ENCODE data around the gene ATP6V1A. TPM values are rescaled to one million over a fixed set of nuclear protein-coding genes. Genes with fewer than 3 reads are reported as not detected.
A peak's percentile ranks its signal among the peaks of the same experiment; 100 is the strongest.

Gene ATP6V1A
- total and polyA plus RNA-seq, 2 of the 13 experiments (the other 11 are each of a cell fraction or from before 2014, with no cell fraction given) = 23.4 to 95.1 TPM

- no peak for TF ChIP-seq ZNF687 (CRISPR knock-in tag; IDR thresholded peaks at IDR 0.05)
- no peak for TF ChIP-seq MTF1 (CRISPR knock-in tag; IDR thresholded peaks at IDR 0.05)
- TF ChIP-seq FOXA3 (CRISPR knock-in tag; IDR thresholded peaks at IDR 0.05) = peak; percentile 37; the same call in 1 of the 2 replicates
- no peak for TF ChIP-seq ZNF547 (CRISPR knock-in tag; IDR thresholded peaks at IDR 0.05)
- TF ChIP-seq ARID5B (CRISPR knock-in tag; IDR thresholded peaks at IDR 0.05) = no peak
- TF ChIP-seq ZBTB10 (CRISPR knock-in tag; IDR thresholded peaks at IDR 0.05; ENCODE audit: borderline replicate concordance) = peak; percentile 89; the same call in 1 of the 2 replicates
- no peak for TF ChIP-seq ZNF232 (CRISPR knock-in tag; IDR thresholded peaks at IDR 0.05; ENCODE audit: borderline replicate concordance)
- no peak for TF ChIP-seq KAT2B (IDR thresholded peaks at IDR 0.05; ENCODE audit: borderline replicate concordance, low read depth, low read length)
- no peak for TF ChIP-seq PHB2 (IDR thresholded peaks at IDR 0.05; ENCODE audit: partially characterized antibody)
- TF ChIP-seq ZNF740 (CRISPR knock-in tag; IDR thresholded peaks at IDR 0.05) = no peak
- TF ChIP-seq LCORL (IDR thresholded peaks at IDR 0.05) = no peak
- TF ChIP-seq LCORL (CRISPR knock-in tag; IDR thresholded peaks at IDR 0.05) = 0 out of 2 replicates have a peak, but pooled peaks have one; percentile 18
- TF ChIP-seq HOXA9 (CRISPR knock-in tag; IDR thresholded peaks at IDR 0.05; ENCODE audit: borderline replicate concordance) = no peak
- 0 out of 2 replicates have a peak, but pooled peaks have one; percentile 12 for TF ChIP-seq ZNF510 (CRISPR knock-in tag; IDR thresholded peaks at IDR 0.05; ENCODE audit: low read depth)
- TF ChIP-seq KDM2A (CRISPR knock-in tag; IDR thresholded peaks at IDR 0.05; ENCODE audit: borderline replicate concordance, low read depth) = no peak
These were observed 1.7 kb upstream of the ATP6V1A start (continued) for GRCh38 chr3:113744941-113745755.
